GM23338 (cell line): ENCODE results near the gene UBLCP1. TPM values are rescaled to one million over a fixed set of nuclear protein-coding genes. Genes with fewer than 3 reads are reported as not detected.

Experiments used
- ATAC-seq: fragments of 200-7000 bp; cut with Tn5 transposase; 3 replicates; pipeline ENCODE4 v1.9.1; 2020
- DNase-seq: peaks from one replicate; pipeline ENCODE4 v3.0.0-alpha.2; 2015; ENCODE audit warnings: low spot score
- H2AFZ ChIP-seq: fragments of 200-600 bp; sonication (generic); 2 replicates; pipeline ENCODE4 v1.8.0; 2016; ENCODE audit warnings: antibody characterized with exemption, mild to moderate bottlenecking, moderate library complexity
- H3F3A ChIP-seq: fragments of 200-600 bp; sonication (generic); replicated peaks from 2 replicates; pipeline ENCODE4 v1.8.0; 2017; ENCODE audit warnings: antibody characterized with exemption, mixed run types, low read depth
- H3K27ac ChIP-seq: fragments of 200-600 bp; sonication (generic); 2 replicates; pipeline ENCODE4 v1.6.1; 2016; ENCODE audit warnings: low read depth
- H3K27me3 ChIP-seq: fragments of 200-600 bp; sonication (generic); 2 replicates; pipeline ENCODE4 v1.8.0; 2016; ENCODE audit warnings: mild to moderate bottlenecking, mixed run types, moderate library complexity; ENCODE audit not compliant: insufficient read depth
- H3K36me3 ChIP-seq: fragments of 200-600 bp; sonication (generic); 2 replicates; pipeline ENCODE4 v1.8.0; 2016; ENCODE audit warnings: mild to moderate bottlenecking; ENCODE audit not compliant: insufficient read depth
- H3K4me1 ChIP-seq: fragments of 200-600 bp; sonication (generic); 2 replicates; pipeline ENCODE4 v1.8.0; 2016; ENCODE audit warnings: mild to moderate bottlenecking, moderate library complexity; ENCODE audit not compliant: insufficient read depth
- H3K4me2 ChIP-seq: fragments of 200-600 bp; sonication (generic); 2 replicates; pipeline ENCODE4 v1.7.1; 2017; ENCODE audit warnings: mixed run types
- H3K4me3 ChIP-seq: fragments of 200-600 bp; sonication (generic); 2 replicates; pipeline ENCODE4 v1.6.1; 2016; ENCODE audit warnings: mixed run types
- H3K79me2 ChIP-seq: fragments of 200-600 bp; sonication (generic); replicated peaks from 2 replicates; pipeline ENCODE4 v1.8.0; 2017; ENCODE audit warnings: mild to moderate bottlenecking; ENCODE audit not compliant: insufficient read depth
- H3K9me2 ChIP-seq: fragments of 200-600 bp; sonication (generic); 2 replicates; pipeline ENCODE4 v1.8.0; 2017; ENCODE audit not compliant: insufficient read depth
- H4K20me1 ChIP-seq: fragments of 200-600 bp; sonication (generic); replicated peaks from 2 replicates; pipeline ENCODE4 v1.8.0; 2017; ENCODE audit warnings: mild to moderate bottlenecking; ENCODE audit not compliant: insufficient read depth
- H3K27ac Mint-ChIP-seq: 2 replicates; pipeline ENCODE4 v1.8.0; 2020; ENCODE audit warnings: inconsistent platforms, mild to moderate bottlenecking, moderate library complexity, mixed read lengths
- H3K27me3 Mint-ChIP-seq: 3 replicates; pipeline ENCODE4 v1.8.0; 2022; ENCODE audit warnings: low read depth, mild to moderate bottlenecking, moderate library complexity, mixed read lengths, inconsistent platforms; ENCODE audit not compliant: insufficient read depth, poor library complexity
- H3K36me3 Mint-ChIP-seq: 3 replicates; pipeline ENCODE4 v1.8.0; 2021; ENCODE audit warnings: low read depth, mild to moderate bottlenecking, inconsistent platforms, moderate library complexity, mixed read lengths
- H3K4me1 Mint-ChIP-seq: 3 replicates; pipeline ENCODE4 v1.8.0; 2020; ENCODE audit warnings: mild to moderate bottlenecking, inconsistent platforms, mixed read lengths
- H3K4me3 Mint-ChIP-seq: 3 replicates; pipeline ENCODE4 v1.8.0; 2021; ENCODE audit warnings: moderate library complexity, mild to moderate bottlenecking, inconsistent platforms, mixed read lengths
- H3K9me3 Mint-ChIP-seq: 3 replicates; pipeline ENCODE4 v1.8.0; 2020; ENCODE audit warnings: moderate library complexity, mild to moderate bottlenecking, inconsistent platforms, mixed read lengths
- CREB1 ChIP-seq: fragments of 250-450 bp; sonication (Bioruptor Pico); IDR thresholded peaks from 2 replicates; pipeline ENCODE4 v1.5.0; 2020; ENCODE audit warnings: low read depth, mild to moderate bottlenecking, moderate library complexity
- CTCF ChIP-seq, 2 experiments: fragments of 200-600 bp in 1 of 2; sonication (generic) in 1 of 2; conservative IDR thresholded peaks; 2 replicates each; pipeline versions ENCODE4 v1.5.1 to v1.6.1; 2016 to 2017; ENCODE audit warnings: antibody characterized with exemption in 2 of 2, low read depth in 2 of 2, mild to moderate bottlenecking in 2 of 2, moderate library complexity in 1 of 2
- ETS1 ChIP-seq: IDR thresholded peaks from 2 replicates; pipeline ENCODE4 v1.6.1; 2016; ENCODE audit warnings: antibody characterized with exemption
- EZH2 ChIP-seq: fragments of 200-600 bp; sonication (generic); IDR thresholded peaks from one replicate; pipeline ENCODE4 v1.8.0; 2017; ENCODE audit warnings: antibody characterized with exemption, mild to moderate bottlenecking, low read depth; ENCODE audit not compliant: unreplicated experiment
- EZH2phosphoT487 ChIP-seq: fragments of 200-600 bp; sonication (generic); IDR thresholded peaks from one replicate; pipeline ENCODE4 v1.8.1; 2018; ENCODE audit warnings: antibody characterized with exemption; ENCODE audit not compliant: unreplicated experiment
- JUNB ChIP-seq: IDR thresholded peaks from one replicate; pipeline ENCODE4 v1.6.1; 2016; ENCODE audit warnings: antibody characterized with exemption; ENCODE audit not compliant: unreplicated experiment
- NANOG ChIP-seq: IDR thresholded peaks from 2 replicates; pipeline ENCODE4 v1.6.1; 2016; ENCODE audit warnings: antibody characterized with exemption, borderline replicate concordance
- POLR2AphosphoS5 ChIP-seq: IDR thresholded peaks from 2 replicates; pipeline ENCODE4 v1.6.1; 2016; ENCODE audit warnings: antibody characterized with exemption, low read depth
- REST ChIP-seq: IDR thresholded peaks from one replicate; pipeline ENCODE4 v1.6.1; 2018; ENCODE audit warnings: antibody characterized with exemption; ENCODE audit not compliant: unreplicated experiment
- STAT1 ChIP-seq: IDR thresholded peaks from one replicate; pipeline ENCODE4 v1.6.1; 2016; ENCODE audit warnings: antibody characterized with exemption; ENCODE audit not compliant: unreplicated experiment
- ZNF114 ChIP-seq: fragments of 250-450 bp; sonication (Bioruptor Pico); IDR thresholded peaks from 2 replicates; pipeline ENCODE4 v1.5.0; 2020; ENCODE audit warnings: mild to moderate bottlenecking, moderate library complexity
- ZNF331 ChIP-seq: fragments of 250-450 bp; sonication (Bioruptor Pico); IDR thresholded peaks from 2 replicates; pipeline ENCODE4 v1.5.0; 2020; ENCODE audit warnings: low read depth, mild to moderate bottlenecking, moderate library complexity
- polyA plus RNA-seq: library from polyadenylated mRNA; unstranded; fragments of >200 nt; fragmentation: Nextera tagmentation; extraction: Ambion mirVana; gene quantifications from 2 replicates; pipeline ENCODE4 v1.2.1, GENCODE V29; 2016
- total RNA-seq: library from RNA; depleted of rRNA; stranded (reverse); fragments of >200 nt; shearing (Covaris generic); gene quantifications from 2 replicates; pipeline ENCODE4 v1.2.3, GENCODE V29; 2014

Gene UBLCP1
- total and polyA plus RNA-seq, 2 experiments from 2014 or later = 45.0 to 56.1 TPM

- TF ChIP-seq ZNF331 (CRISPR knock-in tag) (no peak), STAT1 (no peak), JUNB (no peak), NANOG (no peak), EZH2 (no peak), CTCF (conservative IDR thresholded peaks at IDR 0.05; ENCODE audit: low read depth in 2 of 2) (no peak), REST (no peak), EZH2phosphoT487 (no peak)
Observed at GRCh38 chr5:159318448-159318847, 55.4 kb downstream of the UBLCP1 start (continued).

GRCh38 chr5:159319363-159319762, 56.3 kb downstream of the UBLCP1 start:
- TF ChIP-seq REST = no peak
- TF ChIP-seq ZNF331 (CRISPR knock-in tag) = no peak
- TF ChIP-seq JUNB = no peak
- TF ChIP-seq ETS1 = no peak
- no peak for TF ChIP-seq ZNF114
- TF ChIP-seq POLR2AphosphoS5 = no peak
- no peak for TF ChIP-seq STAT1
- no peak for TF ChIP-seq EZH2
- no peak for TF ChIP-seq EZH2phosphoT487
- no peak for TF ChIP-seq NANOG
- no peak for TF ChIP-seq CREB1 (CRISPR knock-in tag)
- no peak for TF ChIP-seq CTCF (conservative IDR thresholded peaks at IDR 0.05; ENCODE audit: low read depth in 2 of 2)
- no peaks in the 10 kb centered on the region for H3K4me1 ChIP-seq
- H3K36me3 Mint-ChIP-seq = no peaks in the 10 kb centered on the region
- H3K36me3 ChIP-seq = no peaks in the 10 kb centered on the region
- H3K27me3 ChIP-seq = no peaks in the 10 kb centered on the region
- no peaks in the 10 kb centered on the region for H3K79me2 ChIP-seq
- no peak overlapping the region for H3K4me2 ChIP-seq
- no peak overlapping the region for H3K4me3 ChIP-seq
- no peaks in the 10 kb centered on the region for H3K9me3 Mint-ChIP-seq
- DNase-seq = no peak
- H3K27ac Mint-ChIP-seq = no peak overlapping the region
- H3K27me3 Mint-ChIP-seq = peaks cover 2% of the 10 kb centered on the region
- H4K20me1 ChIP-seq = no peaks in the 10 kb centered on the region
- no peak overlapping the region for H2AFZ ChIP-seq
- no peak for ATAC-seq
- no peak overlapping the region for H3K4me3 Mint-ChIP-seq
- H3K9me2 ChIP-seq = no peaks in the 10 kb centered on the region
- H3F3A ChIP-seq = no peaks in the 10 kb centered on the region
- peaks cover 4% of the 10 kb centered on the region; the same call in 2 of the 3 replicates for H3K4me1 Mint-ChIP-seq
- H3K27ac ChIP-seq = no peak overlapping the region
